Osteocyte (in vitro differentiated cells): ENCODE results near the gene ADGRA3. TPM values are rescaled to one million over a fixed set of nuclear protein-coding genes. Genes with fewer than 3 reads are reported as not detected.

Experiments
- DNase-seq: peaks from one replicate; pipeline ENCODE4 v3.0.0; 2021; ENCODE audit warnings: mixed read lengths; ENCODE audit not compliant: unreplicated experiment; ENCODE audit errors: extremely low spot score
- H3K27ac Mint-ChIP-seq: one replicate; pipeline ENCODE4 v1.8.0; 2021; ENCODE audit warnings: mild to moderate bottlenecking, mixed read lengths; ENCODE audit not compliant: unreplicated experiment
- H3K27me3 Mint-ChIP-seq: one replicate; pipeline ENCODE4 v1.8.0; 2021; ENCODE audit warnings: mixed read lengths; ENCODE audit not compliant: unreplicated experiment
- H3K36me3 Mint-ChIP-seq: one replicate; pipeline ENCODE4 v1.8.0; 2021; ENCODE audit warnings: mixed read lengths; ENCODE audit not compliant: unreplicated experiment
- H3K4me1 Mint-ChIP-seq: one replicate; pipeline ENCODE4 v1.8.0; 2021; ENCODE audit warnings: mixed read lengths; ENCODE audit not compliant: unreplicated experiment
- H3K4me3 Mint-ChIP-seq: one replicate; pipeline ENCODE4 v1.8.0; 2021; ENCODE audit warnings: mild to moderate bottlenecking, moderate library complexity, mixed read lengths; ENCODE audit not compliant: unreplicated experiment
- H3K9me3 Mint-ChIP-seq: one replicate; pipeline ENCODE4 v1.8.0; 2021; ENCODE audit warnings: mixed read lengths; ENCODE audit not compliant: unreplicated experiment
- CTCF ChIP-seq: fragments of 200-600 bp; sonication (generic); IDR thresholded peaks from 2 replicates; pipeline ENCODE4 v1.5.0; 2021; ENCODE audit warnings: antibody characterized with exemption, mild to moderate bottlenecking, moderate library complexity
- total RNA-seq: library from RNA; stranded (reverse); gene quantifications from 2 replicates; pipeline ENCODE4 v1.2.1, GENCODE V29; 2021

ADGRA3 gene
- total RNA-seq, 1 donor from 2014 or later, result 32.2 TPM

- Mint-ChIP-seq H3K9me3 (no peaks in the 10 kb centered on the region), H3K27me3 (no peaks in the 10 kb centered on the region), H3K27ac (no peak overlapping the region), H3K4me1 (peaks cover 30% of the 10 kb centered on the region), H3K4me3 (no peak overlapping the region), H3K36me3 (no peaks in the 10 kb centered on the region)
- DNase-seq, result no peak
- TF ChIP-seq CTCF, result no peak
These were observed 3.6 kb downstream of the ADGRA3 start for GRCh38 chr4:22512306-22512705.

- no peak overlapping the region for H3K4me3 Mint-ChIP-seq
- no peak overlapping the region for H3K27ac Mint-ChIP-seq
- DNase-seq, result no peak
- peaks cover 33% of the 10 kb centered on the region for H3K4me1 Mint-ChIP-seq
- no peaks in the 10 kb centered on the region for H3K36me3 Mint-ChIP-seq
- TF ChIP-seq CTCF, result no peak
- H3K27me3 Mint-ChIP-seq, result no peaks in the 10 kb centered on the region
- H3K9me3 Mint-ChIP-seq, result no peaks in the 10 kb centered on the region
These were observed 5.1 kb downstream of the ADGRA3 start for GRCh38 chr4:22510750-22511149.

GRCh38 chr4:22508376-22508775 lies 7.5 kb downstream of the ADGRA3 start:
- Mint-ChIP-seq H3K4me1 (peaks cover 26% of the 10 kb centered on the region), H3K36me3 (no peaks in the 10 kb centered on the region), H3K4me3 (no peak overlapping the region), H3K9me3 (no peaks in the 10 kb centered on the region), H3K27ac (no peak overlapping the region), H3K27me3 (no peaks in the 10 kb centered on the region)
- no peak for TF ChIP-seq CTCF
- DNase-seq, result no peak

- TF ChIP-seq CTCF, result no peak
- no peak overlapping the region for H3K4me3 Mint-ChIP-seq
- no peak overlapping the region for H3K27ac Mint-ChIP-seq
- no peak for DNase-seq
- H3K27me3 Mint-ChIP-seq, result no peaks in the 10 kb centered on the region
- H3K9me3 Mint-ChIP-seq, result no peaks in the 10 kb centered on the region
- H3K36me3 Mint-ChIP-seq, result no peaks in the 10 kb centered on the region
- H3K4me1 Mint-ChIP-seq, result peaks cover 21% of the 10 kb centered on the region
These were observed 10.9 kb downstream of the ADGRA3 start for GRCh38 chr4:22504922-22505321.

- Mint-ChIP-seq H3K27ac (no peak overlapping the region), H3K9me3 (no peaks in the 10 kb centered on the region), H3K36me3 (no peaks in the 10 kb centered on the region), H3K4me1 (peaks cover 21% of the 10 kb centered on the region), H3K27me3 (no peaks in the 10 kb centered on the region), H3K4me3 (no peak overlapping the region)
- DNase-seq, result no peak
- no peak for TF ChIP-seq CTCF
These were observed 11.4 kb downstream of the ADGRA3 start for GRCh38 chr4:22504447-22504846.
